ENCODE measurements around the gene TMPRSS11D. TPM values are rescaled to one million over a fixed set of nuclear protein-coding genes. Genes with fewer than 3 reads are reported as not detected.

TMPRSS11D gene
- total and polyA plus RNA-seq, 2 of the 13 experiments (the other 11 are each of a cell fraction or from before 2014, with no cell fraction given): not detected

DNA sequence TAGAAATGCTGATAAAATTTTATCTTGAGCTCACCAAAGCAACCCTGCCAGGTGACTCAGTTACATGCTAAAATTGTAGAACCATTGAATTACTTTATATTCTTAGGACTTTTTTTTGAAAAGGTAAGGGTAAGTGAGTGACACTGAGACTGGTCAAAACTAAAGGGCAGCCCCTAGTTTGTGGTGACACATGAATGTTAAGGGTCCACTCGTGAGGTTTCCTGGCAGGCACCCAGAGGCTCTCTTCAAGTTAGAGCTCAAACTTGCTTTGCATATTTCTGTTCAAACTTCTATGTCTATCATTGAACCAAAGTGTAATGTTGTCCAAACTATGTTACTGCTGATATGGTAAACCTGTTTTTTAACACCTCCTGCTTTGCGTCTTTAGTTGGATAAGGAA lies 30.5 kb downstream of the TMPRSS11D start:
- no peak overlapping the region for H3K4me3 ChIP-seq (replicated peaks in 1 of 3; ENCODE audit: insufficient read depth in 1 of 3, low read depth in 2 of 3, low read length in 3 of 3)
- FAIRE-seq: no peak
- H3K9me3 ChIP-seq (ENCODE audit: low read length): no peaks in the 10 kb centered on the region
- TF ChIP-seq MLXIP (CRISPR knock-in tag; IDR thresholded peaks at IDR 0.05; ENCODE audit: borderline replicate concordance): no peak
- no peak for TF ChIP-seq IKZF1 (IDR thresholded peaks at IDR 0.05)
- TF ChIP-seq MEIS1 (CRISPR knock-in tag; IDR thresholded peaks at IDR 0.05; ENCODE audit: borderline replicate concordance): no peak
- no peak for TF ChIP-seq ZNF326 (CRISPR knock-in tag; IDR thresholded peaks at IDR 0.05; ENCODE audit: borderline replicate concordance)
- TF ChIP-seq ZNF782 (CRISPR knock-in tag; IDR thresholded peaks at IDR 0.05; ENCODE audit: borderline replicate concordance): no peak
- no peak for TF ChIP-seq RFX3 (CRISPR knock-in tag; IDR thresholded peaks at IDR 0.05)
- no peak for TF ChIP-seq ETV6 (CRISPR knock-in tag; conservative IDR thresholded peaks at IDR 0.05)
- no peak for TF ChIP-seq ZFYVE20 (CRISPR knock-in tag; IDR thresholded peaks at IDR 0.05; ENCODE audit: borderline replicate concordance, low read depth)
- TF ChIP-seq ZNF850 (CRISPR knock-in tag; conservative IDR thresholded peaks at IDR 0.05): no peak
- no peak for TF ChIP-seq RBFOX2 (IDR thresholded peaks at IDR 0.05; ENCODE audit: low read depth, low read length)
- TF ChIP-seq IKZF4 (CRISPR knock-in tag; IDR thresholded peaks at IDR 0.05; ENCODE audit: borderline replicate concordance, low read depth, not compliant biosample characterization): no peak
- H4K20me1 ChIP-seq (ENCODE audit: insufficient read depth, low read length): no peaks in the 10 kb centered on the region
- no peak overlapping the region for H3K4me2 ChIP-seq (ENCODE audit: low read depth, low read length)
- no peak for ATAC-seq
- ChIA-PET CTCF (ENCODE audit: low intra/inter-chr PET ratio, low total read pairs) (no interaction called here), POLR2A (no interaction called here)
- H3K4me1 ChIP-seq (ENCODE audit: insufficient read depth, low read length): no peaks in the 10 kb centered on the region
- H2AFZ ChIP-seq (ENCODE audit: low read length): no peak overlapping the region
- in situ Hi-C loops (cut with HindIII; ENCODE audit: extremely low pct_ligation_motif_present, low pct_unique_long_range_greater_than_20kb) (no loop called here), intact Hi-C loops (cut with micrococcal nuclease; ENCODE audit: unreplicated experiment) (no loop called here)
- H3K27ac ChIP-seq (ENCODE audit: extremely low read length, insufficient read depth, low read length): no peak overlapping the region
- no peak overlapping the region for H3K9ac ChIP-seq (ENCODE audit: insufficient read depth, low read depth, low read length)
- no peak for DNase-seq (ENCODE audit: low spot score)
- H3K27me3 ChIP-seq (ENCODE audit: control insufficient read depth in 1 of 2, insufficient read depth in 2 of 2, low read length in 2 of 2): no peaks in the 10 kb centered on the region
- no peaks in the 10 kb centered on the region for H3K36me3 ChIP-seq (replicated peaks in 1 of 2; ENCODE audit: control insufficient read depth in 1 of 2, insufficient read depth in 2 of 2, low read length in 2 of 2)
- 57% methylated on average over 2 of the region's 2 CpGs for WGBS (ENCODE audit: low lambda C conversion rate)
- no peaks in the 10 kb centered on the region for H3K79me2 ChIP-seq (ENCODE audit: insufficient read depth, low read length)
- no TSS peak for BruUV-seq (replicated peaks)
